GM23248 (cell line): ENCODE measurements around the gene RPL27A. TPM values are rescaled to one million over a fixed set of nuclear protein-coding genes. Genes with fewer than 3 reads are reported as not detected.

Experiments used
- DNase-seq: peaks from one replicate; pipeline ENCODE4 v3.0.0-alpha.2; 2015
- H2AFZ ChIP-seq: fragments of 200-600 bp; sonication (generic); 2 replicates; pipeline ENCODE4 v1.6.1; 2016; ENCODE audit warnings: antibody characterized with exemption
- H3F3A ChIP-seq: fragments of 200-600 bp; sonication (generic); 2 replicates; pipeline ENCODE4 v1.6.1; 2016; ENCODE audit warnings: mild to moderate bottlenecking, antibody characterized with exemption, mixed run types; ENCODE audit not compliant: insufficient read depth
- H3K27ac ChIP-seq: fragments of 200-600 bp; sonication (generic); 2 replicates; pipeline ENCODE4 v1.5.1; 2016; ENCODE audit warnings: mild to moderate bottlenecking
- H3K27me3 ChIP-seq: fragments of 200-600 bp; sonication (generic); replicated peaks from 2 replicates; pipeline ENCODE4 v1.6.1; 2016; ENCODE audit warnings: mild to moderate bottlenecking; ENCODE audit not compliant: insufficient read depth
- H3K36me3 ChIP-seq: fragments of 200-600 bp; sonication (generic); 2 replicates; pipeline ENCODE4 v1.6.1; 2016; ENCODE audit warnings: low read depth, mild to moderate bottlenecking
- H3K4me1 ChIP-seq: fragments of 200-600 bp; sonication (generic); 2 replicates; pipeline ENCODE4 v1.6.1; 2016; ENCODE audit warnings: mild to moderate bottlenecking; ENCODE audit not compliant: insufficient read depth
- H3K4me2 ChIP-seq: fragments of 200-600 bp; sonication (generic); one replicate; pipeline ENCODE4 v1.6.1; 2016; ENCODE audit warnings: mild to moderate bottlenecking; ENCODE audit not compliant: unreplicated experiment
- H3K4me3 ChIP-seq: fragments of 200-600 bp; sonication (generic); 2 replicates; pipeline ENCODE4 v1.5.1; 2016; ENCODE audit warnings: mild to moderate bottlenecking
- H3K79me2 ChIP-seq: fragments of 200-600 bp; sonication (generic); 2 replicates; pipeline ENCODE4 v1.6.1; 2016; ENCODE audit warnings: mild to moderate bottlenecking; ENCODE audit not compliant: insufficient read depth
- H3K9ac ChIP-seq: fragments of 200-600 bp; sonication (generic); 2 replicates; pipeline ENCODE4 v1.6.1; 2016; ENCODE audit warnings: mild to moderate bottlenecking
- H3K9me2 ChIP-seq: fragments of 200-600 bp; sonication (generic); 2 replicates; pipeline ENCODE4 v1.6.1; 2016; ENCODE audit warnings: mixed run types, mild to moderate bottlenecking, moderate library complexity; ENCODE audit not compliant: insufficient read depth
- H3K9me3 ChIP-seq: fragments of 200-600 bp; sonication (generic); one replicate; pipeline ENCODE4 v1.6.1; 2017; ENCODE audit warnings: low read depth
- H4K20me1 ChIP-seq: fragments of 200-600 bp; sonication (generic); 2 replicates; pipeline ENCODE4 v1.6.0; 2016; ENCODE audit not compliant: insufficient read depth
- EZH2 ChIP-seq: fragments of 200-600 bp; sonication (generic); IDR thresholded peaks from 2 replicates; pipeline ENCODE4 v1.6.1; 2018; ENCODE audit warnings: antibody characterized with exemption, mild to moderate bottlenecking; ENCODE audit not compliant: insufficient read depth, poor library complexity, severe bottlenecking
- EZH2phosphoT487 ChIP-seq: fragments of 200-600 bp; sonication (generic); IDR thresholded peaks from 2 replicates; pipeline ENCODE4 v1.6.1; 2018; ENCODE audit warnings: antibody characterized with exemption, moderate library complexity, mild to moderate bottlenecking, low read depth; ENCODE audit not compliant: insufficient read depth
- WGBS, 2 experiments: methylation state at CpG; one replicate each; pipeline ENCODE4 v1.1.6; 2015 to 2017; ENCODE audit warnings: low lambda C conversion rate in 2 of 2, low coverage in 1 of 2; ENCODE audit errors: missing lambda C conversion rate in 2 of 2; 5-methylcytosine and 5-hydroxymethylcytosine counted together
- in situ Hi-C: fragments of 300-500 bp; cut with MboI; formaldehyde crosslinking; loops from 2 replicates; pipeline ENCODE4 v1.15.0; 2020
- polyA plus RNA-seq: library from polyadenylated mRNA; unstranded; fragments of >200 nt; fragmentation: Nextera tagmentation; extraction: Ambion mirVana; gene quantifications from 2 replicates; pipeline ENCODE4 v1.2.1, GENCODE V29; 2016
- total RNA-seq: library from RNA; depleted of rRNA; stranded (reverse); fragments of >200 nt; shearing (Covaris generic); gene quantifications from 2 replicates; pipeline ENCODE4 v1.2.3, GENCODE V29; 2014

Gene RPL27A
- total and polyA plus RNA-seq, 2 experiments from 2014 or later = 520 to 1,073 TPM

DNA sequence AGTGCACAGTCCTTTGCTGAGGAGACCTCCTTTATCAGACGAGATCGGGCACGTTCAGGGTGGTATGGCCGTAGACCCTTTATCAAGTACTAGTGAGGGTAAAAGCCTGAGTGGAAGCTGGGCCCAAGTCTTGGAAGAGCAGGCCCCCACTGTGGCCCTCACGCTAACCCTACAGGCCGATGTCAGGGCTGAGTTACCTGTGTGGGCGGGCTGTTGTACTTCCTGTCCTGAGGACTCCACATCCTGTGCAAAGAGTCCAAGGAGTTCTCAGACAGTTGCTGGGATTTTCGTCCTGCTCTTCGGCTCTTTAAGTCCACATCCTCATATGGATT is 34.9 kb downstream of the RPL27A start:
- Histone ChIP-seq H3K36me3 (no peaks in the 10 kb centered on the region), H2AFZ (peak overlapping the region; percentile 71), H3K9me2 (no peaks in the 10 kb centered on the region), H3K9ac (peak overlapping the region; percentile 53), H3K4me3 (peak overlapping the region; percentile 37; the same call in 1 of the 2 replicates), H3K9me3 (no peaks in the 10 kb centered on the region), H3F3A (peaks cover 47% of the 10 kb centered on the region), H4K20me1 (no peaks in the 10 kb centered on the region), H3K4me1 (peaks cover 52% of the 10 kb centered on the region), H3K79me2 (peaks cover 6% of the 10 kb centered on the region; the same call in 1 of the 2 replicates), H3K4me2 (peak overlapping the region; percentile 65), H3K27me3 (no peaks in the 10 kb centered on the region), H3K27ac (peak overlapping the region; percentile 97)
- no peak for DNase-seq
- TF ChIP-seq EZH2 (no peak), EZH2phosphoT487 (no peak)
- WGBS, 2 experiments = 42 to 51% methylated on average over 9 of the region's 9 CpGs
- in situ Hi-C loops = no loop called here

DNA sequence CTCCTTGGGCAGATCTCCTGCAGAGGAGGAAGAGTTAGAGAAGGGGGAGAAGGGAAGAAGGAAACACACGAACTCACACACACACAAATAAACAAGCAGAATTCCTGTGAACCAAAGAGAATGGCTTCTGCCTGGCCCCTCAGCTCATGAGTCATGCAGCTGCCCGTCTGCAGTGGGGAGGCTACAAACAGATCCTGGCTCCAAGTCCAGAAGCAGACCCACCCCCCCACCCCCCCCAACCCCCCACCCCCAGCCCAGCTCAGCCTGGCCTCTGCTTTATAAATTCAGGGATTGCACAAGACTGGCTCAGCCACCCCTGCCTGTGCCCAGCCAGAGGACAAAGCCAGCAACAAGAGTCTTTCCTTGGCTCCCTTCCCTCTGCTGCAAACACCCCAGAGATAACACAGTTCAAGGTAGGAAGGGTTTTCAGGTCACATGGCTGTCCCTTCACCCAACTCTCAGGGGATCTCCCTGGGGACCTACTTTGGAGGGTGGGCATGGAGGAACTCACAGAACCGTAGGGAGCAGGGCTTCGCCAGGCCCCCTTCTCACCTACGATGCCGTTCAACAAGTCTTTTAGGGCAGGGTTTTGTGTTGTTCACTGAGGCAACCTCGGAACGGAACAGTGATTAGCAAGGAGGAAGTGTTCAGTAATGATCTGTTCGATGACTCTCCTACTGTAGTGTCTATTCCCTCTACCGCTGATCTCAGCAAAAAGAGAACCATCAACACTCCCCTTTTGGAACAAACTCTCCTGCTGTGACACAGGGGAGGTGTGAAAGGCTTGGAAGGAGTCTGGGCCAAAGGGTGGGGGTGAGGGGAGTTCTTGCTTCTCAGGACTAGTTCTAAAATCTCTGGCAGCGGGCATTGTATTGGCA is 35.5 kb downstream of the RPL27A start:
- in situ Hi-C loops = no loop called here
- Histone ChIP-seq H3K4me2 (peak overlapping the region; percentile 79), H3K27ac (peak overlapping the region; percentile 97), H3K9ac (peak overlapping the region; percentile 77), H3K4me1 (peaks cover 52% of the 10 kb centered on the region), H2AFZ (peak overlapping the region; percentile 71), H3F3A (peaks cover 47% of the 10 kb centered on the region), H3K4me3 (peak overlapping the region; percentile 61), H3K9me2 (no peaks in the 10 kb centered on the region), H4K20me1 (no peaks in the 10 kb centered on the region), H3K9me3 (no peaks in the 10 kb centered on the region), H3K36me3 (no peaks in the 10 kb centered on the region), H3K27me3 (no peaks in the 10 kb centered on the region), H3K79me2 (peaks cover 6% of the 10 kb centered on the region; the same call in 1 of the 2 replicates)
- WGBS, 2 experiments = 0 to 5% methylated on average over 11 of the region's 11 CpGs
- TF ChIP-seq EZH2 = no peak
- TF ChIP-seq EZH2phosphoT487 = no peak
- peak; percentile 83 for DNase-seq

DNA sequence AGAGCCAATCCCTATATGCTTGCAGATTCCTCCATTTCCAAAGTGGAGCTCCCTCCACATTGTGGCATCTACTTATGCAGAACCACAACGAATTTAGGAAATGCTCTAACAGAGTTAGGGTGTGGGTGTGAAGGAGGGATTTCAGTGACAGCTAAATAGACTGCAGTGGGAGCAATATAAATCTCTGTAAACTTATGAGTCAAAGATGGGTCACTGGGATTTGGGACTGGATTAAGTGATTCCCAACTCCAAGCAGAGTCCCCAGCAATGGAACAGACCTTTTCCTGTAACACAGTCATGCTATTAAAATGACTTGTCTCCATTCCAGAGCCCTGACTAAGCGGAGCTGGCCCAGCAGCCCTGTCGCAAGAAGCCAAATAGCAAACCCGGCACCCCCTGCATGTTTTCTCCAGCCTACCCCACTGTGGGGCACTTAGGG is 36.6 kb downstream of the RPL27A start:
- Histone ChIP-seq H3K4me2 (peak overlapping the region; percentile 79), H3F3A (peaks cover 47% of the 10 kb centered on the region), H3K9me2 (no peaks in the 10 kb centered on the region), H3K27me3 (no peaks in the 10 kb centered on the region), H3K9me3 (no peaks in the 10 kb centered on the region), H3K4me1 (peaks cover 52% of the 10 kb centered on the region), H3K79me2 (peaks cover 6% of the 10 kb centered on the region; the same call in 1 of the 2 replicates), H3K27ac (peak overlapping the region; percentile 97), H3K9ac (peak overlapping the region; percentile 77), H2AFZ (no peak overlapping the region), H4K20me1 (no peaks in the 10 kb centered on the region), H3K36me3 (no peaks in the 10 kb centered on the region), H3K4me3 (peak overlapping the region; percentile 61)
- in situ Hi-C loops = no loop called here
- DNase-seq = peak; percentile 95
- WGBS, 2 experiments = 0 to 1% methylated on average over 4 of the region's 4 CpGs
- TF ChIP-seq EZH2phosphoT487 (no peak), EZH2 (no peak)

DNA sequence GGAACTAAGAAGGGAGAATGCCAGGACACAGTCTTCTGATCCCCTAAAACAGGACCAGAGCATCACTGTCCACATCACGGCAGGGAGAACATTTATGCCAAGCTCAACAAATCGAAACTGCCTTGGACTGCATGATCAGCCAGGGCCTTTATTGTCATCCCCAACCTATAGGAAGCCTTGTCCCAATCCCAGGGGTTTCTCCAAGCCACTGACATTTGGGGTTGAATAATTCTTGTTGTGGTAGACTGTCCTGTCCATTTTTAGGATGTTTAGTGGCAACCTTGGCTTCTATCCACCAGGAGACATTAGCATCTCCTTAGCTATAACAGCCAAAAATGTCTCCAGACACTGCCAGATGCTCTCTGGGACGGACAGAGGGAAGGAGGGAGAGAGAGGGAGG is 37.1 kb downstream of the RPL27A start:
- Histone ChIP-seq H3K4me2 (peak overlapping the region; percentile 79), H3K4me3 (peak overlapping the region; percentile 61; the same call in 1 of the 2 replicates)
- 0 to 10% methylated on average over 3 of the region's 3 CpGs for WGBS, 2 experiments

More for the DNA sequence above, 37.1 kb downstream of the RPL27A start:
- H3K79me2 ChIP-seq = peaks cover 6% of the 10 kb centered on the region; the same call in 1 of the 2 replicates
- no peaks in the 10 kb centered on the region for H3K9me2 ChIP-seq
- peaks cover 52% of the 10 kb centered on the region for H3K4me1 ChIP-seq
- H2AFZ ChIP-seq = no peak overlapping the region
- peaks cover 47% of the 10 kb centered on the region for H3F3A ChIP-seq
- peak overlapping the region; percentile 97 for H3K27ac ChIP-seq
- TF ChIP-seq EZH2phosphoT487 = no peak
- no peaks in the 10 kb centered on the region for H3K9me3 ChIP-seq
- peak; percentile 78 for DNase-seq
- no peaks in the 10 kb centered on the region for H4K20me1 ChIP-seq
- in situ Hi-C loops = no loop called here
- H3K27me3 ChIP-seq = no peaks in the 10 kb centered on the region
- H3K36me3 ChIP-seq = no peaks in the 10 kb centered on the region
- H3K9ac ChIP-seq = peak overlapping the region; percentile 26; the same call in 1 of the 2 replicates
